Measurements from ENCODE around the gene BCL6B.

The BCL6B gene

DNA sequence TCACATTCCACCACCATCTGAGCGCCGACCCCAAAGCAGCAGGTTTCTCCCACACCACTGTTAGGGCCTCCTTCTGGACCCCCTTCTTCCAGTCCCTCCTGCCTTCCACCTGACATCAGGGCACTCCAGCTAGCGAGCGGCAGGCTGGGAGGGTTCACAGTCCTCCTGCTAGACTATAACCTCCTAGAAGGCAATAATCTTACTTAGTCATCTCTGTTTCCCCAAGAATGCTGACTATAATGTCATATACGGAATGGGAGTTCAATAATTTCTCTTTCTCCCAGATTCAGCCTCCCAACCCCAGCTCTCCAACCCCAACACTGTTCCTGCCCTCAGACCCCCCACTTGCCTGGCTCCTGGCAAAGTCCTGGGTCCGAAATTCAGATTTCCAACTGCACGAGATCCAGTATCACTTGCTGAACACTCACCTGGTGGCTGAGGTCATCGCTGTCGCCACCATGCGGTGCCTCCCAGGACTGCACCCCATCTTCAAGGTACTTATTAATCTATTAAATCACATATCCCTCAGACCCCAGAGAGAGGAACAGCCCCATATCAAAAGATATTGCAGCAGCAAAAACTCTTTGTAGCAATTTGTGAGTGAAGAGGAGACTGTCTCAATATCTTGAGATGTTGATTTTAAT, 21.4 kb upstream of the BCL6B start:
- Histone ChIP-seq H3K9me3 (ENCODE audit: insufficient read depth, low read depth, low read length) (no peaks in the 10 kb centered on the region), H3K79me2 (ENCODE audit: insufficient read depth, low read length) (no peaks in the 10 kb centered on the region), H3K4me2 (ENCODE audit: low read depth, low read length, poor library complexity, severe bottlenecking) (no peak overlapping the region), H4K20me1 (ENCODE audit: insufficient read depth, low read length, poor library complexity, severe bottlenecking) (peaks cover 5% of the 10 kb centered on the region), H3K9ac (ENCODE audit: low read depth, low read length, poor library complexity, severe bottlenecking) (no peak overlapping the region), H3K4me3 (ENCODE audit: low read length, poor library complexity, severe bottlenecking) (no peak overlapping the region), H3K4me1 (ENCODE audit: insufficient read depth, low read length, poor library complexity, severe bottlenecking) (no peaks in the 10 kb centered on the region), H2AFZ (ENCODE audit: low read length) (no peak overlapping the region), H3K36me3 (ENCODE audit: insufficient read depth, low read length) (peaks cover 17% of the 10 kb centered on the region; the same call in 1 of the 2 replicates), H3F3A (ENCODE audit: low read depth) (no peaks in the 10 kb centered on the region), H3K27me3 (ENCODE audit: insufficient read depth, low read length, poor library complexity, severe bottlenecking) (no peaks in the 10 kb centered on the region), H3K9me2 (replicated peaks; ENCODE audit: low read depth, low read length) (no peaks in the 10 kb centered on the region)
- TF ChIP-seq, protein P1, sequence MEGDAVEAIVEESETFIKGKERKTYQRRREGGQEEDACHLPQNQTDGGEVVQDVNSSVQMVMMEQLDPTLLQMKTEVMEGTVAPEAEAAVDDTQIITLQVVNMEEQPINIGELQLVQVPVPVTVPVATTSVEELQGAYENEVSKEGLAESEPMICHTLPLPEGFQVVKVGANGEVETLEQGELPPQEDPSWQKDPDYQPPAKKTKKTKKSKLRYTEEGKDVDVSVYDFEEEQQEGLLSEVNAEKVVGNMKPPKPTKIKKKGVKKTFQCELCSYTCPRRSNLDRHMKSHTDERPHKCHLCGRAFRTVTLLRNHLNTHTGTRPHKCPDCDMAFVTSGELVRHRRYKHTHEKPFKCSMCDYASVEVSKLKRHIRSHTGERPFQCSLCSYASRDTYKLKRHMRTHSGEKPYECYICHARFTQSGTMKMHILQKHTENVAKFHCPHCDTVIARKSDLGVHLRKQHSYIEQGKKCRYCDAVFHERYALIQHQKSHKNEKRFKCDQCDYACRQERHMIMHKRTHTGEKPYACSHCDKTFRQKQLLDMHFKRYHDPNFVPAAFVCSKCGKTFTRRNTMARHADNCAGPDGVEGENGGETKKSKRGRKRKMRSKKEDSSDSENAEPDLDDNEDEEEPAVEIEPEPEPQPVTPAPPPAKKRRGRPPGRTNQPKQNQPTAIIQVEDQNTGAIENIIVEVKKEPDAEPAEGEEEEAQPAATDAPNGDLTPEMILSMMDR (conservative IDR thresholded peaks at IDR 0.05; ENCODE audit: low read length), result peak; percentile 85
- no peak for TF ChIP-seq EZH2phosphoT487 (IDR thresholded peaks at IDR 0.05; ENCODE audit: borderline replicate concordance)

DNA sequence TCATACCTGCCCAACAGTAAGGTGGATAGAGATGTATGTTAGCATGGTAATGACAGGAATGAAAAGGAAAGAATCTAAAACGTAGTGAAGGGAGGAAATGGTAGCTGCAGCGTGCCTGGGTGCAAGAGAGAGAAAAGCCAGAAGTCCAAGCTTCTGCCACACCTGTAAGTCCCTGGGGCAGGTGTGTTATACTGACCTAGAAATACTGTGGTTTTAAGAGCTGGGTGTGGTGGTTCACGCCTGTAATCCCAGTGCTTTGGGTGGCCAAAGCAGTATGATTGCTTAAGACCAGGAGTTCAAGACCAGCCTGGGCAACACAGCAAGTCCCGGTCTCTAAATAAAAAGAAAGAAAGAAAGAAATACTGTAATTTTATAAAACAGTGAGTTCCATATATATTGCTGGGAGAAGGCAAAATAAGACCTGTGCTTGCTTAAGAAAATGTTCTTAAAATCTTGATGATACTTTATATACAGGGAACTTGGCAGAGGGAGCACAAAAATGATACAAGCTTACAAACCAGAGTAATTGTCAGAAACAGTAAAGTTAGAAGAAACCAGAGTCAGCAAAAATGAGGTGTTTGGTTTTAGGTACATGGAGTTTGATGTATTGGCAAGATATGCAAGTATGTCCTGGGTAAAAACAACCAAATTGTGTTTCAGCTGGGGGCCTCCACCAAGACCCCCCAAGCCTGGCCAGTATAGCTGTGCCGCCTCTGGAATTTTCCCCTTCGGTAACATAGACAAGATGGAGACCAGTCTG, 20.4 kb upstream of the BCL6B start:
- Histone ChIP-seq H3K79me2 (ENCODE audit: insufficient read depth, low read length) (no peaks in the 10 kb centered on the region), H3K9me3 (ENCODE audit: insufficient read depth, low read depth, low read length) (no peaks in the 10 kb centered on the region), H3K9ac (ENCODE audit: low read depth, low read length, poor library complexity, severe bottlenecking) (no peak overlapping the region), H3K4me2 (ENCODE audit: low read depth, low read length, poor library complexity, severe bottlenecking) (no peak overlapping the region), H3K36me3 (ENCODE audit: insufficient read depth, low read length) (peaks cover 17% of the 10 kb centered on the region; the same call in 1 of the 2 replicates), H3F3A (ENCODE audit: low read depth) (no peaks in the 10 kb centered on the region), H3K4me1 (ENCODE audit: insufficient read depth, low read length, poor library complexity, severe bottlenecking) (no peaks in the 10 kb centered on the region), H3K9me2 (replicated peaks; ENCODE audit: low read depth, low read length) (no peaks in the 10 kb centered on the region), H4K20me1 (ENCODE audit: insufficient read depth, low read length, poor library complexity, severe bottlenecking) (peaks cover 9% of the 10 kb centered on the region), H3K27me3 (ENCODE audit: insufficient read depth, low read length, poor library complexity, severe bottlenecking) (no peaks in the 10 kb centered on the region), H2AFZ (ENCODE audit: low read length) (no peak overlapping the region), H3K4me3 (ENCODE audit: low read length, poor library complexity, severe bottlenecking) (no peak overlapping the region)
- TF ChIP-seq, protein P1 (conservative IDR thresholded peaks at IDR 0.05; ENCODE audit: low read length), result no peak
- TF ChIP-seq EZH2phosphoT487 (IDR thresholded peaks at IDR 0.05; ENCODE audit: borderline replicate concordance), result no peak

- no peak overlapping the region for H2AFZ ChIP-seq (ENCODE audit: low read length)
- no peak overlapping the region for H3K4me2 ChIP-seq (ENCODE audit: low read depth, low read length, poor library complexity, severe bottlenecking)
- H3K9me2 ChIP-seq (replicated peaks; ENCODE audit: low read depth, low read length), result no peaks in the 10 kb centered on the region
- H3K4me1 ChIP-seq (ENCODE audit: insufficient read depth, low read length, poor library complexity, severe bottlenecking), result no peaks in the 10 kb centered on the region
- no peaks in the 10 kb centered on the region for H3K27me3 ChIP-seq (ENCODE audit: insufficient read depth, low read length, poor library complexity, severe bottlenecking)
- no peaks in the 10 kb centered on the region for H3F3A ChIP-seq (ENCODE audit: low read depth)
- H4K20me1 ChIP-seq (ENCODE audit: insufficient read depth, low read length, poor library complexity, severe bottlenecking), result peaks cover 9% of the 10 kb centered on the region
- no peak overlapping the region for H3K4me3 ChIP-seq (ENCODE audit: low read length, poor library complexity, severe bottlenecking)
- TF ChIP-seq EZH2phosphoT487 (IDR thresholded peaks at IDR 0.05; ENCODE audit: borderline replicate concordance), result no peak
- TF ChIP-seq, protein P1 (conservative IDR thresholded peaks at IDR 0.05; ENCODE audit: low read length), result no peak
- H3K79me2 ChIP-seq (ENCODE audit: insufficient read depth, low read length), result no peaks in the 10 kb centered on the region
- H3K9me3 ChIP-seq (ENCODE audit: insufficient read depth, low read depth, low read length), result no peaks in the 10 kb centered on the region
- H3K36me3 ChIP-seq (ENCODE audit: insufficient read depth, low read length), result peaks cover 16% of the 10 kb centered on the region; the same call in 1 of the 2 replicates
- no peak overlapping the region for H3K9ac ChIP-seq (ENCODE audit: low read depth, low read length, poor library complexity, severe bottlenecking)
Observed at GRCh38 chr17:7003745-7004144, 19.1 kb upstream of the BCL6B start.
